Measurements from ENCODE around the gene NOTCH2.

NOTCH2 gene

DNA sequence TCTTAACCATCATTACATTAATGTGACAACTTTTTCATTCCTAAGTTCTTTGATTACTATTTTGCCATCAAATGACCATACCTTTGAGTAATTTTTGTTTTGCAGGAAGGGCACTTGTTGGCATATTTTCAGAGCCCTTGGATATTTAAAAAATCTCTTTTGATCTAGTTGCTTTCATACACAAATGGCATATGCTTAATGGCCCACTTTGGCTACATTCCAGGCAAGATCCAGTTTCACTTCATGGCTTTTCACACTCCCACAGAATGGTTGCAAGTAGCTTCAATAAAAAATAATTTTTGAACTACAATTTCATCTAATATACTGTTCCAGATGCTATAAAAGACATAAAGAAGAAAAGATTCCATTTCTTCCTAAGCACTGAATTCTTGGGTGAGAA, 191.3 kb downstream of the NOTCH2 start:
- DNase-seq (ENCODE audit: low spot score): no peak

DNA sequence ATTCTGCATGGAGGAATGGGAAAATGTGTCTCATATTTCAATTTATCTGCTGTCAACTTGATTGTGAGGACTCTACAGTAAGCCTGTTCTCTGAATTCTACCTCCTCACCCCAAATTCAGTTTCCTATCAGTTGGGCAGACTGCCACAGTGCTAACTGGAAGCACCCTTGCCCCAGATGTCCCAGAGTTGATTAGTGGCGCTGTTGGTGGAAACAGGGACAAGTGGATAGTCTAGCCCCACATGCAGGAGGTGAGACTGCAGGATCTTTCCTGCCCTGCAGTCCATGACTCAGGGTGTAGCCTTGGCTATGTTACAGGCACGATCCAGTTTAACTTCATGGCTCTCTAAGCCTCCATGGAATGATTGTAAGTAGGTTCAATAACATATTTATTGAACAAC, 195.3 kb downstream of the NOTCH2 start:
- no peak for DNase-seq (ENCODE audit: low spot score)

GRCh38 chr1:119873135-119874015, 196.1 kb downstream of the NOTCH2 start:
- no peak for DNase-seq (ENCODE audit: low spot score)

DNA sequence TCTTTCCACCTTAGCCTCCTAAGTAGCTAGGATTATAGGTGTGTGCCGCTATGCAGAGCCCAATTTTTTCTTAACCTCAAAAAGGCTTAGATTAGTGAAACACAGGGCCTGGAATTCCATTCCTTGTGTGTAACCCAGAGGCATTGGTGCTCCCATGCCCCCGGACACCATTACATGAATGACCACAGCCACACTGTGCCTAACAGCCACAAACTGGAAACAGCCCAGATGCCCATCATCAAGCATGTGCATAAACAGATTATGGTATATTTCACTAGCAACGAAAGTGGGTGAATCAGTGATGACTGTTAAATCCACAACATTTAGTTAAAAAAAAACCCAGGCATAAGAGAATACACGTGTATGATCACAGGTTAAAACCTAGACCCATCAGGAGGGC, 197.6 kb downstream of the NOTCH2 start:
- no peak for DNase-seq (ENCODE audit: low spot score)

DNA sequence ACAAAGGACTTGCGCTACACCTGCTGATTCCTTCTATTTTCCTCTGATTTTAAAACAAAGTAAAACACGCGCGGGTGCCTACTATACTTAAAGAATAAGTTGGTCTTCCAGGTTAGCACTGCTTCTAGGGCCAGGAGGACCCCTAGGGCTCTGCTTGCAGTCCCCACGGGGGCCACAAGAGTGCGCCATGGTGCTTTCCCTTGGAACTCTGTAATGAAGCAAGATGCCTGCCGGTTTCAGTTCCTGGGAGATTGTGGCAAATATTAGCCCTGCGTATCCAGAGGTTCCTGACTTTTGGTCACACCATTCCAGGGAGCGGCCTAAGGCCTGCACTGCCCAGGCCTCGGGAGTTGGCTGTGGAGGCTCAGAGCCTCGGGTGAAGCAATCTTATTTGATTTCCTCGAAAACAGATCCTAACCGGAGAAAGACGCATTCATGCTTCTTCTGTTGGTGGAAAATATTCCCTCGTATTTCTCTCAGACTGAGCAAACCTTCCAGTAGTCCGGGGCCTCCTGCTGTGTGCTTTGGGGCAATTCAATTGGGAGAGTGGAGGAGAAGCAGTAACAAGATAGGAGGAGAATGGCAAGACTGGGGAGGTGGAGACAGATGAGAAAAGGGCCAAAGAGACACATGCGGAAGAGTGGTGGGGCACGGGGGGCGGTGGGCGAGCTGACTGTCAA, 198.4 kb downstream of the NOTCH2 start:
- peak; percentile 71 for DNase-seq (ENCODE audit: low spot score)

- no peak for DNase-seq (ENCODE audit: low spot score)
Measured at GRCh38 chr1:119869995-119870394, 199.5 kb downstream of the NOTCH2 start.

- DNase-seq (ENCODE audit: low spot score): no peak
Measured at GRCh38 chr1:119868176-119868575, 201.3 kb downstream of the NOTCH2 start.

DNA sequence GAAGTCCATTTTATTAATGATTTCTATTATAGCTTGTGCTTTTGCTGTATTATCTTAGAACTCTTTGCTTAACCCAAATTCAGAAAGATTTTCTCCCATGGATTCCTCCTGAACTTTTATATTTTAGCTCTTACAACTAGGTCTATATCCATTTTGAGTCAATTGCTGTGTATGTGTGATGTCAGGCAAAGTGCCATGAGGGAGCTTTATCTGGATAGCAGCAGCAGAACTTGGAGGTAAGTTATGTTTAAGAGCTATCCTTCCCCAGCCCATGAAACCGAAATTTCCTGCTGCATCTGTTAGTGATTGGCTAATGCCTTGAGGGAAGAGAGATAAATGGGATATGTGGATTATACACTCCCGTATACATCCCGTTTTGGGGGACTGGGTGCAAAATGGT, 203.0 kb downstream of the NOTCH2 start:
- no peak for DNase-seq (ENCODE audit: low spot score)

- DNase-seq (ENCODE audit: low spot score): no peak
Measured at GRCh38 chr1:119865627-119866026, 203.8 kb downstream of the NOTCH2 start.

GRCh38 chr1:119862276-119862675, 207.2 kb downstream of the NOTCH2 start:
- DNase-seq (ENCODE audit: low spot score): no peak
